Stimulated activated CD4-positive, alpha-beta T cell treated with anti-CD3 and anti-CD28 coated beads, Interleukin-2, amount 100 ng/mL, for 24 hours (primary cell): ENCODE results near the gene ARMH4.

Experiments
- DNase-seq, 2 donors: peaks; one replicate each; pipeline ENCODE4 v3.0.0-alpha.2; 2020

The ARMH4 gene

DNA sequence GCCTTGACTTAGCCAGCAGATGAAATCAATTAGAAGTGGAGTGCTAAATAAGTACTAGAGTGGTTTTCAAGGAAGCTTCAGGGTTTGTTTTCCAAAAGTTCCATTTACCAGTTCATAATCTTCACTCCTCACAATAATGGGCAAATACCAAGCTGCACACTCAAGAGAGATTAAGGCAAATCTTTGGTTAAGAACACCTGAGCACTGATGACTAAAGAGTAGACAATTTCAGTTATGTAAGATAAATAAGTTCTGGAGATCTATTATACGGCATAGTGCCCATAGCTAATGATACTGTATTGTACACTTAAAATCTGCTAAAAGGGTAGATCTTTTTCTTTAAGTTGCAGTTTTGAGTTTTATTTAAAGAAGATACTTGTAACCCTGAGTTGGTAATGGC lies 125.0 kb downstream of the ARMH4 start:
- no peak for DNase-seq

DNA sequence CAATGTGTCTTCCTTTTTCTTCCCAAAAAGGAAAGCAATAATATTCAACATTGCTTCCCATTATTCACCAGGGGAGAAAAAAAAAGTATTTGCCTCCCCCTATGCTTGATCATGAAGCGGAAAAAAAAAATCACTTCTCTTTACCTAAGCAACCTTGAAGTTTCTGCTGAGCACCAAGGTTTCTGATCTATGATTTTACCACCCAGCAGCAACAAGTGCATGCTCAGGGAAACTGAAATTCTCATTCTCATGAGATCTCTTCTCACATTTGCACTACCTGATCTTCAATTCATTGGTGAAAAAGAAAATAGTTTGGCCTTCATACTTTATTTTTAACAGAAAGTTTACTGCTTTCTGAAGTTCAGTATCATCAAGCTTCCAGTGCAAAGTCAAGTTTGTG lies 125.8 kb downstream of the ARMH4 start:
- DNase-seq: no peak

DNA sequence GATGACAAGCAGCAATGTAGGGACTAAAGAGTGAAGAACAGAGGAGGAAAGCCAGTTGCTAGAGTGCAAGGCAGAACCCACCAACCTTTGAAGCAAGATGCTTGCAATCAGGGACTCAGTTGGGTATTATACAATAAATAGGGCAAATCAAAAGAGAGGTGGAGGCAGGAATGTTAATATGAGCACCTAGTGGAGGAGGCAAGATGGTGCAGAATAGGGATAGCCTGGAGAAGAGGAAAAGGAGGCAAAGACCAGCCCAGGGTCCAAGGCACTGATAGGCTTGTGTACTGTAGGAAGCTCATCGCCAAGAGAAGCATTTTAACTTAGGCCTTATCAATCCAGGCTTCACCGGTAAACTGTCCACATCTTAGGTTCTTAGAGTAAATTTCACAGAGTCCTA lies 137.2 kb downstream of the ARMH4 start:
- no peak for DNase-seq

DNA sequence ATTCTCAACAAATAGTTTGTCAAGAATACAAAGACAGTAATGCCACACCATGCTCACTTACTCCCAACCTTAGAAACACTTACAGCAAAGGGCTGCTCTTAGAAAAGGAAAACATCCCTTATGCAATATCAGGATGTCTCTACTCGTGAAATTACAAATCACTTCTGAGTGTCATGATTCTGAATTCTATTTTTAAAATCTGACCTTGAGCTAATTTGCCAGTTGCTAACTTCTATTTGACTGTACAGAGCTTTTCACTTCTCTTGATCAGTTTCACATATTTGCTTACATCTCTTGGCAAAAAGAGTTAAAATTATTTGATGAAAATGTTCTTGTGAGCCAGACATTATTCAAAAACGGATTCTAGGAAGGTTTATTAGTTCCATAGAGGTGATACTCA lies 149.4 kb downstream of the ARMH4 start:
- DNase-seq: no peak

DNA sequence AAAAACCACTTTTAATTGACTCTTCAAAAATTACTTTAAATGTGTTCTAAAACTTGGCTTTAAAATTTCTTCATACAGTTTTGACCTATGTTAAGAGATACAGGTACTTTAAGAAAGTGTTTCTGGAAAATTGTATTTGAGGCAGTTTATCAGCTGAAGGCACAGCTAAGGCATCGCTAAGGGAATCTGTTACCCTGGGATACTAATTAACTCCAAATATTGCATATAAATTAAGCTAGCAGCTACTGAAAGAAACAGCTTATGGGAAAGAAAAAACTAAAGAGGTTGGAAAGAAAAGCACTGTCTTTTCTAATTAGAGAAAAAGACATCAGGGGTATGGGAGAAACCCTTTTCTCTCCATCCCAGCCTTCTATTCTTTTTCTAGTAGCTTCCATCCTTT lies 152.0 kb downstream of the ARMH4 start:
- no peak for DNase-seq

DNA sequence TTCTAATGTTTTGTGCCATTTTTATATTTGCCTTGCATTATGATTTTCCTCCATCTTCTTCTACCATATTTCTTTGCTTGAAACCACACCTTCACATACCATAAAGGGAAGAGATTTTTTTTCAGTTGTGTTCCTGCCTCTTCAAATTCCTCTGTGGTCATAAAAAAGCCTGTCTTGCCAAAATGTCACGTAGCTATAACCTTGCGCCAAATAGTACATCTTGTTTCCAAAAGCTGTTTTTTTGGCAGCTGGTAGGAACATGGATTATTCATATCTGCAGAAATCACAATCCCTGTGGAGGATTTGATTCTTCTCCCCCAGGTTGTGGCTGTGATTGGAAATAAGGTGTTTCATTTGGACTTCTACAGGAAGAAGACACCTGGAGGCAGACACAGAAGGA lies 152.5 kb downstream of the ARMH4 start:
- no peak for DNase-seq

DNA sequence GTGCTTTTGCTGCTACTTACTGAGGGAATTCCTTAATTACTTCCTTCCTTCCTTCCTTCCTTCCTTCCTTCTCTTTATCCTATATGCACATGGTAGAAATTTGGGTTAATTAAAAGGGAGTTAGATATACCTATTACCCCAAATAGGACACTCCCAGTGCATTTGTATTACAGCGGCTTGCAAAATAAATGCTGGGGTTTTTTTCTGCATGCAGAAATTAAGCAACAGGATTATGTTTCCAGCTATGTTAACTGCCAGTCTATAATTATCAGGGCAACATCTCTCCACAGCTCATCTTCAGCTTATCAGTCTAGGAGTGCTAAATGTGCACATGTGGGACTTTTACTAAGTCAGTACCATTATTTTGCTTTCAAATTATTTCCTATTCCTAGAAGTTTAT lies 153.2 kb downstream of the ARMH4 start:
- no peak for DNase-seq

DNA sequence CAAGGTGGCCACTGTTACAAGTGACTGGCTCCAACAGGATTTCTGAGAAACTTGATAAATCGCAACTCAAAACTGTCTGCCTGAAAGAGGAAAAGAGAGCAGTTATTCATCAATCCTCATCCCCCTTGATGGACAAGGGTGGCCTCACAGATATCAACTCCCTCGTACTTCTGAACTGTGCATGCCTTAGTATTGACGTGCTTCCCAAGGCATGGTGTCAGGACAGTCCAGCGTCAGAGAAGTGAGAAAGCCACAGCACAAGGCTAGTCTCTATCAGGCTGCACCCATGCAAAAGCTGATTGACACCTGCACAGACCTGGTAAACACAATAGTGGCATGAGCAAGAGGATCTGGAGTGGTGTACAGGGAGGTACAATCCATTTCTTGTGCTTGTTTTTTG lies 160.7 kb downstream of the ARMH4 start:
- no peak for DNase-seq

DNA sequence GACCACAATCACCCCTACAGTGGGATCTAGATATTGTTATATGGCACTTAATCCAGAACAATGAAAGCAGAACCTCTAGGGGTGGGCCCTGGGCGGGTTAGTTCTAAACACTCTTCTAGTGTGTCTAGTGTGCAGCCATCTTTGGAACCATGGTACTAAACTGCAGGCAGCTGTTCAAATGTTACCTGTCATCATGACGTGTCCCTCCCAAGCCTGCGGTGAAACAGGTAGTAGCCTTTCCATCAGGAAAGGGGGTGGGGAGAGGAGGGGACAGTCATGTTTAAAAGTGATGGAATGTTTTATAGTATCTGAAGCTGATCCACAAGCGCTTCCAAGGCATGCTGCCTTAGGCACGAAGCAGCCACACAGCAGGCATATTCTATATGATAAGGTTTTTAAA lies 163.6 kb downstream of the ARMH4 start:
- DNase-seq: no peak

DNA sequence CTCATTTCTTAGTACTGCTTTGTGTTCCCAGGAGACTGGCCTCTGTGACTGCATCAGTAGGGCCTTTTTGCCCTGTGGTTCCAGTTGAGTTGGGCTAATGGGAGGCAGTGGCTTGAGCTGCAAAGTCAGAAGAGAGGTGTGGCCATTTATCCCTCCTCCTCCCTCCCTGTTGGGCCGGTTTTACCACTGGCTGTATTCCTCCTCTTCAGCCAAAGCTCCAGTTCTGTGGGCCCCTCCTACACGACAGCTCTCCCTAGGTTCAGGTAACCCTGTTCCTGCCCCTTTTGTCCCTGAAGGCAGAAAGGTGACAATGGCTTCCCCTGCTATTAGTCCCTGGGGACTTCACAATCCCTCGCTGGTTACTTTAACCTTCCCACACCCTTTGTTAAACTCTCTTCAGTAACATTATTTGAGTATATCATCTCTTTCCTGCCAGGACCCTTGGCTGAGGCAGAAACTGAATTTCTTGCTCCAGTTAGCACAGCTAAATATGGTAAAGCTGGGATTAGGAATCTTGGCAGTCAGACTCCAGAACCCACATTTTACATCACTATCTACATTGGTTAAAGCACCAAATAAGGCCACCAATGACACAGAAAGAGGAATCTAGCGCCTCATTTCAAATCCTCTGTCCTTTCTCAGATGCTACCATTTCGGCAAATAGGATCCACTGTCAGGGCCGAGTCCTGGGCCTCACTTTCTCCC lies 164.3 kb downstream of the ARMH4 start:
- DNase-seq: no peak

DNA sequence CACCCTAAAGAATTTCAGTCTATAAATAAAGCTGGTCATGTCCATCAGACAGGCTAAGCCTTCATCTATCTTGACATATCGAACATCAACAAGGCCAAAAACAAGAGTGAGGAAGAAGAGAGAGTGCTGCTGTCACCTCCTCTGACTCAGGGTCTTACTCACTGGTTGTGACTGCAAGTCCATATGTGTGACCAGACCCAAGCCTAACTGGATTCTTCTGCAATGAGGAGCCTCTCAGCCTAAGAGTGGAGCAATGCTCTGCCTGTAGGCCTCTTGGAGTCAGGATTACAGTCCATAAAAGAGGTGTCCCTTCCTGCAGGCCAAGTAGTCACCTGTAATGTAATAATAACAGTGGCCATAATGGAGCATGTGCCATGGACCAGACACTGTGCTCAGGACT lies 165.0 kb downstream of the ARMH4 start:
- DNase-seq: no peak

DNA sequence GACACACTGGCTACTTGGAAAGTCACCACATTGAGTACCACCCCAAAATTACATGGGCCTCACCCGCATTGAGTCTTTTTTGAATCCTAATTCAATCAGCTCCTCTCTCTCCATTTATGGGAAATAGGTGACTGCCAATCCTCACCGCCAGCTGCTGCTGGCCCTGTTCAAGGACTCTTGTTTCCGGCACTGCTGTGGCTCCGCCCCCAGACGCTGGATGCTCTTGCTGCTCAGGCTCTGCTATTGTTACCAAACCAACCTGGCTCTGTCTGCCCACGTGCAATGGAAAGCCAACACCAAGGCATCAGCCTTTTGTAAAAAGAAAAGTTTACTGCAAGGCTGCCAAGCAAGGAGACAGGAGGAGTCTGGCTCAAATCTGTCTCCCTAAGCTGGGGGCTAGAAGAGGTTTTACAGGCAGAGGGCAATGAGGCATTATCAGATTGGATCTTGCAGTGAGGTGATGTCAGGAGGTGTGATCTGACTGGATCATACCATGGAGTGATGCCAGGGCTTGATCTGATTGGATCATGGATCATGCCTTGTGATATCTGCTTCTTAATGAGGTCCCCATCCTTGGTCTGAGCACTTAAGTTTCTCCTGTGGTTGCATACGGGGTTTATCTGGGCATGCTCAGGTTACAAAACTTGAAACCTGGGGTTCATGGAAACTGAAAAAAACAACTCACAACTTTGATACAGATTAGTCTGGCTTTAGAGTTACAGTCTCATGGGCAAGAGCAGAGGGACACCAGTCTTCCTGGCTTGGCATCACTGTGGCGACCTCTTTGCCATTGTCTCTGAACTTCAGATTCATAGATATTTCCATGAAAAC lies 169.0 kb downstream of the ARMH4 start:
- no peak for DNase-seq

DNA sequence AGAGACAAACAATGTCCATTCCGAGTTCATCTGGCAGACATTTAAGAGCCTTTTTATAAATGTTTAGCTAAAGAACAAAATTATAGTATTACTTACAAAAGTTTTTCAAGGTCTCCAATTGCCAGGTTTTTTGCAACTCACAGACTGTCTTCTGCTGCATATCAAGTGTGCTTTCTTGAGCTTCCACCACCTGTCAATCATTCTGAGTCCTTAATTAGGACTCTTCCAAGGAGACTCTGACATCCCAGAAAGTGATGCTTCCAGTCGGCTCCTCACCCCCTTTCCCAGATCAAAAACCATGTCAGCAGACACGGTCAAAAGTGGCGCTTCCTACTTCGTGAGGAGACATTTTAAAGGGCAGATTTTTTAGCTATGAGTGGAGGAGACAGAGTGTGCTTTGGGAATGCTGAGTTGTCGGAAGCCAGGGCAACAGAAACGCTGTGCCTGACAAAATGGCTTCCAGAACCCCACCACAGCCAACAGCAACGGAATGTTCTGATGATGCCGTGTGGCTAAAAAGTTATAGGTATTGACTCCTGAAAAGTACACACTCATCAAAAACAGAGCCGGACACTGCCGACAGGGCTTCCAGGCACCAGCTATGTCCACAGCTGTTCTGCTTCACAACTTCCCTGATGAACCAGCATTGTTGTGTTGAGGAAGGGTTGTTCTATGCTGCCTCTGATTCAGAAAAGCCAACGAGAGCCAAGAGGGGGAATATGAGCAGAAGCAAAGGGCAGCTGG lies 170.0 kb downstream of the ARMH4 start:
- DNase-seq: no peak

DNA sequence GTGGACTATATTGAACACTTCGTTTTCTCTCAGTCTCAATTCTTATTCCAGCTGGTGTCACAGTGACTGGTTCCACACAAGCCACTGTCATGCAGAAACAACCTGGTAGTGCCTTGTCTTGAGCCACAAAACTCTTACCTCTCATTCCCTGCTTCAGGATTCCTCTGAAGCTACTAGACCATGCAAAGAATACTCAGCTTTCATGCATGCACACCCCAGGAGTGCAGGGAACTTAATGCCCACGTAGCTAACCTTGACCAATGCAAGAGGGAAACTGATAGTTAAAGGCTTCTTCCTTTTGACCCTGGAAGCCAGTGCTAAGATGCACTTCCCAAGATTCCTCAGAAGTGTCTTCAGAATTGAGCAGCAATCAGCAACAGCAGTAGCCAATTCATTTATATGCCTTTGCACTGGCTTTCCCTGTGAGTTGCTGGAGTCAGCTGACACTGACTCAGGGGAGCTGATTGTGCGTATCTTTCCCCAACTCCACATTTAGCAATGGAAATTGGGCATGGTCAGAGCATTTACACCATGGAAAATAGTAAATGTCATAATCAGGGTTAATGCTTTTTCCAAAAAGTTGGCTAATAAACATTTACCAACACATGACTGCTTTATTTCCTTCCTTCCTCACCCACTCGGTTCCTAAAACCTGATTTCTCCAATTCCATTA lies 172.5 kb downstream of the ARMH4 start:
- DNase-seq: no peak

DNA sequence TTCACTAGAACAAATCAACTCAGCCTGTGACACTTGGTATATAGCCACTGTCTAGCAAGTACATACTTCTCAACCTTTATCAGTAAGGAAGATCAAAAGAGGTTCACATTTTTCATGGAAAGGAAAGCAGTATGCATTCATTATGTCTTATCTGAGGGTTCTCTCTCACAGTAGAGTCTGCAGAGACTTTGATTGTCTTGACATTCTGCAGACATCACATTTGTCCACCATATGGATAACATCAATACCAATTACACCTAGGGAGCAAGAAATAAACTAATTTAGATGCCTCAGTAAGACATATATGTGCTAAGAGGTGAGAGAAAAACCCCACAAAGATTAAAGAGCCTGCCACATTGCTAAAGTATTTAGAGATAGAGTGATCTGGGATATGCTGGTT lies 175.3 kb downstream of the ARMH4 start:
- DNase-seq: no peak

DNA sequence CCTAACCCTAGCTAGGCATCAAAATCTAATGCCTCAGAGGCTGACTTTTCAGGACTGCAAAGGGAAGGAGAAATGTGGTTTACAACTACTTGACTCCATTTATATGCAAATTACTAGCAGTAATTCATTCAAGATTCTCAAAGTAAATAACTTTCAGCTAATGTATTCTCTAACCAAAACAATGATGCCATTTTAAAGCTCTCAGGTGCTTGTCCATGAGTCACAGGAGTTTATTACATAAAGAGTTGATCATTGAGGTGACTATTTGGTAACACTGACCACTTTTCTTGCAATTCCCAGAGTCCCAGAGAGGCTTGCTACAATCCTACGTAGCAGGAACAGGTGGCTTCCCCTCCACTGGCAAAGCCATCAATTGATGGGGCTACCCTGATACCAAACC lies 177.1 kb downstream of the ARMH4 start:
- DNase-seq: no peak

DNA sequence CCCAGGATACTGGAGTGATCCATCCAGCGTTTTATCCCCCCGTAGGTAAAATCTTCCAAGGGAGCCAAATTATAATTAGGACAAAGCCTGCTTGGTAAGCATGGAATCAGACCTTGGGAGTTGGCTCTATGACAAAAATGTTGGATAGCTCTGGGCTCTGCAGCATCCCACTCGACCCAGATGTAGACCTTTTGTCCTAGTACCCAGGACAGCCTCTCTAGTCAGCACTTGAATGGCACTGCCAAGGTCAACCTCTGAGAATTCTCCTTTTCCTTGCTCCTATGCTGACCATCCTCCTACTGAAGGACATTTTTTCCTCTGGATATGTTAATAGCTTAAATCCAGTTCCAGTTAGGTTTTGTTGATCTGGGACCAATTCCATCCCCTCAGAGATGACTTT lies 181.4 kb downstream of the ARMH4 start:
- no peak for DNase-seq

DNA sequence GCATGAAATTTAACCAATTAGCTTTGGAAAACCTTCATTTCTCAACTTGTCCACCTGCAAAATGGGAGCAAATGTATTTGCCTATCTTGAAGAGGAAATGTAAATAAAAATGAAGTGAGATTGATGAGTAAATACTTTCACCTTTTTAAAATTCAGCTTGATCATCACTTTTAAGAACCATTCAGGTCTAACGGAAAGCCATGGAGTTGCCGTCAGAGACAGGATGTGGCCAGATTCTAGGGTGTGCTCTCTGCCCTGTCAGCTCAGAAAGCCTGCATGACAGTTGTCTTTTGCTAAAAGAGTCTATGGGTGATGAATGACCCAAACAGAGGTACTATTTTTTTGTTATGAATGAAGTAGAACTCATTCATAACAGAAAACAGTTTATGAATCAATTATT lies 181.8 kb downstream of the ARMH4 start:
- no peak for DNase-seq

DNA sequence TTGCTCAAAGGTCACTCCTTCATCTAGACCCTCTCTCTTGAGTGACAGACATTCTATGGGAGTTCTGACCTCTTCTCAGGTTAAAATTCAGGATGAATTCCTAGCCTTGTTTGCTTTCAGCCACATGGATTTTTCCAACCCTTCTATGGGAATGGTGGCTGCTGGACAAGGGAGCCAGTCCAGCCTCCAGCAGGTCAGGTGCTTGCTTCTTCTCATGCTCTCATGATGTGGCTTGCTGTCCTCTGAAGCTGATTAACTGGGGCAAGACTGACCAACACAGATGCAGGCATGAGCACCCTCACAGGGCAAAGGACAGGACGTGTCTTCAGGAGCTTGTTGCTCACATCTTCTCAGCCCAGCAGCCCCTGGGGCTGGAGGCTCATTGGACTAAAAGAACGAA lies 188.9 kb downstream of the ARMH4 start:
- DNase-seq: no peak

DNA sequence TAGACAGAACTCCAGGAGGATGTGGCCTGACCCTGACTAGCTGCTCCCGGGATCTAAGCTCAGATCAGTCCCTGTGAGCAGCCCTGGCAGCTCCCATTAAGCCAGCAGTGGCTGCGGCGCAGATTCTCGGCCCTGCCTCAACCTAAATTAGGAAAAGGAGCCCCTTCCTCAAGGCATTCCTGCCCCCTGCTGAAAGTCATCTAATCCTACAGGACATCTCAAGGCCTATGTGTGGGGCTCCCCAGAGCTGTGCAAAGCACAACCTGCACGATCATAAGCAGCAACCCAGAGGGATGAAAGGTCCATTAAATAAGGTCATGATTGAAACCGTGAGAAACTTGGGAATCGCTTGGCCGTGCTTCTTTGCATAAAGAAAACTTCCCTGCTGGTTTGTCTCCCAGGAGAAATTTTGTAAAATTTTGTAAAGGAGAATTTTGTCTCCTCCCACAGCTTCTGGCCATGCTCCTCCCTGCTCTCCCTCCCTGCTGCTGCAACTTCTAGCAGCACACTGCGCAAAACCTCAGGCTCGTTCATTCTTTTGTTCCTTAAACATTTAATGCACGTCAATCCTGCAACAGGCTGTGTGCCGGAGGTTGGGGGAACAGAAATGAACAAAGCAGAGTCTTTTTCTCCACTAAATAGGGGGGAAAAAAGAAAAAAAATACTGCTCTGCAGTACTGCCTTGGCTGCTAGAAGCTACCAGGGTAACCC lies 189.5 kb downstream of the ARMH4 start:
- DNase-seq: no peak

DNA sequence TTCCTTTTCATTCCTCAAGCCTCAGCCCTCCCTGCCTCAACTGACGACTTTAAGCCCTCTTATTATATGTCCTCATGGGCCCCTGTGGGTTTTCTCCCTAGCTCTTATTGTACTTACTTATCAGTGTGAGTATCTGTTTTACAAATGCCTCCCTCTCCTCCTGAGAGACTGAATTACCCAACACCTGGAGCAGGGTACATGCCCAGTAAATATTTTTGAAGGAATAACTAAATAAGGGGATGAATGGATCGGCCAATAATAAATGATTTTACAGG lies 190.3 kb downstream of the ARMH4 start:
- no peak for DNase-seq

DNA sequence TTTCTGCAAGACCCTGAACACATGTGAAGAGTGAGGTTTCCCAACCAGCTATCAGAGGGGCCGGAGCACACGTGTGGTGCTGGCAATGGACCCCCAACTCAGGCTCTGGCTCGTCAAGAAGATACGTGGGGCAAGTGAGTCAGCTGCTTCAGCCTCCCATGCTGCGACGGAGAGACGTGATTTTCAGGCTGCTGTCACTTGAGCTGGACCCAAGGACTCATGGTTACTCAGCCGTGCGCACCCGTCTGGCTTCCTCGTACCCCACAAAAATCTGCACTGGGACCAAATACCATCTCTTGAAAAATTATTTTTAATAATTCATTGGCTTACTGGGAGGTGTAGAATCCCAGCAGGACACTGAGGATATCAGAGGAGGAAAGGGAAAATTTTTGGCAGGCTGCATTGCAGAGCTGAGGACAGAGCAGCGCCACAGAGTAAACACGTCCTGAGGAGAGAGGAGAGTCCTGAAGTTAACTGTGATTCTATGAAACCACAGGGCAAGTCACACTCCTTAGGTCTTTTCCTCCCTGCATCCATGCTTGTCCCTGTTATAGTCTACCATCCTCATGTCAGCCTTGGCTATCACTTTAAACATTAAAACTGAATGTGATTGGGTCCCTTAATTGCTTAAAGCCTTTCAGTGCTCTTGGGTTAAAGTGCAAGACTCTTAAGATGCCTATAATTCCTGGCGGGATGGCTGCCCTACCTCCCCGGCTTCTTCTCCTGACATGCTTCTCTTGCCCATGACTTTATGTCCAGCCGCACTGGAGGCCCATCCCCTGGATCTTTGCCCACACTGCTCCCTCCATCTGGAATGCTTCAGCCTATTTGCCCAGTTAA lies 190.8 kb downstream of the ARMH4 start:
- no peak for DNase-seq
